ENCODE data around the gene MZB1.
"Not testable (repeated sequence)": the region's sequence is repeated elsewhere in the genome, so short reads cannot be mapped to it uniquely, and the experiment has no call there.

MZB1 gene

DNA sequence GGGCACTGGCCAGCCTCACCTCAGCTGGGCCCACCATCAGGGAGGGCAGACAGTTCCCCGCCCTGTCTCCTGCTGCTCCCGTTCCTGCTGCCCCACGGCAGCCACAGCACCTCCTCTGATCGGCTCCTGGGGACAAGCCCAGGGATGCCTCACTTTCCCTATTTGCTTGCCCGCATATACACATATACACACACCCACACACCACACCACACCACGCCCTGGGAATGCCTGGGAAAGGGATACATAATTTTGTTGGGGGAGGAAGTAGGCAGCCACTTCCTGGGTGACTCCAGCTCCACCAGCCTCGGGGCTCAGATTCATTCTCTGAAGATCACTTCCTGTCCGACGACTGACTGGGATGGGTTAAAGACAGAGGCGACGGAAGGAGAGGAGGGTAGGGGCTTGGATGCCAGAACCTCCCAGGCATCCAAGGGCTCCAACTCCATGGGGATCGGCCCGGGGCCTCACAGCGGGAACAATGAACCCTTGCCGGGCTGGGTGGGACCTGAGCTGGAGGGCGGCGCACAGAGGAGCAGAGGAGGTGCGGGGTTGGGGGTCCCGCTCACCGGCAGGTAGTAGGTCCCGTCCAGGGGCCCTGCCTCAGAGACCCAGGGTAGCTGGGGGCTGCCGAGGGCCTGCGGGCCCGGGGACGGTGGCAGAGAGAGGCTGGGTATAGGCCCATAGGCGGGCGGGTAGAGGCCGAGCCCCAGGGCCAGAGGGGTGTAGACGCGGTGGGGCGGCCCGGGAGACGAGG is 2.0 kb upstream of the MZB1 start:
- no peak for DNase-seq (ENCODE audit: low read depth)

DNA sequence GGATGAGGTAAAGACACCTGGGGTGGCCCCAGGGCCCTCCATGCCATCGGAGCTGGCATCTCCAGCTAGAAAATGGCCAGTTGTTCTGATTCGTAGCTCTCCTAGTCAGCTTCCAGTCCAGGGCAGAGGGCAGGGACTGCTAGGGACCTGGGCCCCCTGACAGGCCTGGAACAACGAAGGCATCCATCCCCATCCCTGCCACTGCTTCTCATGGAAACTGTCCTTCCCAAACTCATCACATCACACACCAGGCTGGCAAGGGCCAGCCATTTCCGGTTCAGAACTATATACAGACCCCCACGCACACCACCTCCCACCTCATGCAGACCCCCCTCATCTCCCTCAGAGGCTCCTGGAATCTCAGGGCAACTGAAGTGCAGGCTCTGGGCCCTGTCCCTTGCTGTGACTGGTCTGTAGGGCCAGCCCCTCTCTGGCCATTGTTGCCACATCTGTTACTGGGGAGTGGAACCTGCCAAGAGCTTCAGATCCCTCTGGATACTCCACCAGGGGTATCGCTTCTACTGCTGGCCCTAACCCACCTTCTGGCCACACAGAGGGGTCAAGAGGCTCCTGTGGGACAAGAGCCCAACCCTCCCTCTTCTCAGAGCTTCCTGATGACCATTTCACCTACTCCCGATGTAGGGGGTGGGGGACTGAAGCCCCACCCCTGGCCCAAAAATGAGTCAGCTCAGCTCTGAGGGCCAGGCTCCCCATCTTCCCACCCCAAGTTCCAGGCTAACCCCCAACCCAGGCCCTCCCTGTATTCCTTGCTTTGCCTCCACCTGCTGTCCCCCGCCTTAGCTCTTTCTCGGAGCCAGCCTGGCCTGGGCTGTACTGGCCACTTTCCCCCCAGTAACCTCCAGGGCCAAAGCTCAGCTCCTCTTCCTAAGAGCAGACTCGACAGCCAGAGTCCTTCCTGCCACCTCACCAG is 1.2 kb upstream of the MZB1 start:
- DNase-seq (ENCODE audit: low read depth): no peak

DNA sequence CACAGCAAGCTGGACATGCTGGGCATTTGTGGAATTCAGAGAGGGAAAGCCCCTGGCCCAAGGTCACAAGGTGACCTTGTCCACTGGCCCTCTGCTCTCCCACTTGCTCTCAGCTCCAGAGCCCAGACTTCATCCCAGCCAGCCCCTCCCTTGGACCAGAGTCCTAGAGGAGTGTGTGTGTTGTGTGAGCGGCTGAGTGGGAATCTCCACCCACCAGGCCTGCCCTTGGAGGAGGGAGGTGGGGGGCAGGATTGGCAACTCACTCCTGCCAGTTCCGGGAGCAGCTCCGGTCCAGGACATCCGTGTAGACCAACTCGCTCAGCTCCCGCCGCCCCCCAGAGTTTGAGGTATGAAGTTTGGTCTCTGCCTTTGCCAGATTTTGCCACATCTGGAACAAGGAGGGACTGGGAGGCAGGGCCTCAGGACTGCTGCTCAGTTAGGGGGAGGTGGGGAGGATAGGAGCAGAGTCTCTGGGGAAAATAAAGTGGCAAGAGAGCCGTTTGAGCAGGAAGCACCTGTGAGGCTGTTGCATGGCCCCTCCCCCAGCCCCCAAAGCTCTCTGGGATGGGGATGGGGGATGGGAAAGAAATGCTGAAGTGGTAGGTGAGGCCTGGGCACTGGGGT is 1.4 kb downstream of the MZB1 start:
- no peak for DNase-seq (ENCODE audit: low read depth)

DNA sequence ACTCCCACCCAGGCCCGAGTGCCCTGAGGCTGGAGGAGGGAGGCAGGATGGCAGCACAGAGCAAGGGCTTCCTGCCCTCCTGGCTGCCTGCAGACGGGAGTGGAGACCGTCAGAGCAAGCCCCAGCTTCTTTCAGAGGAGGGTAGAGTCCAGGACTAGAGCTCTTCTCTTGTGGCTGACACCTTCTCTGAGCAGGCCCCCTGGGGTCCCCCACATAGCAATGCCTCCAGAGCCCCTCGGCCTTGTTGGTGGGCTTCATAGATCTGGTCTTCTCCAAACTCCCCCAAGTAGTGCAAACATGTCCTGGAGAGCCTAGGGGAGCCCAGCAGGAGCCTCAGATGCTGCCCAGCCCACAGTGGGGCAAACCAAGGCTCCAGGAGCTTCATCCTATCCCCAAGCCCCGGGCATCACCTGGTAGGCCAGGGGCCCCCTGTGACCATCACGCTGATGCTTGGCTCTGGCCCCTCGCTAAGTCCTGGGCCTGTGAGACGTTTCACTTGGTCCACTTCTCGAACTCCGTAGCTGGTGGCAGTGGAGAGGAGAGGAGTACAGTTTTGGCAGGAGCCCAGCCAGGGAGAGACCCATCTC is 2.0 kb downstream of the MZB1 start:
- DNase-seq (ENCODE audit: low read depth): no peak

DNA sequence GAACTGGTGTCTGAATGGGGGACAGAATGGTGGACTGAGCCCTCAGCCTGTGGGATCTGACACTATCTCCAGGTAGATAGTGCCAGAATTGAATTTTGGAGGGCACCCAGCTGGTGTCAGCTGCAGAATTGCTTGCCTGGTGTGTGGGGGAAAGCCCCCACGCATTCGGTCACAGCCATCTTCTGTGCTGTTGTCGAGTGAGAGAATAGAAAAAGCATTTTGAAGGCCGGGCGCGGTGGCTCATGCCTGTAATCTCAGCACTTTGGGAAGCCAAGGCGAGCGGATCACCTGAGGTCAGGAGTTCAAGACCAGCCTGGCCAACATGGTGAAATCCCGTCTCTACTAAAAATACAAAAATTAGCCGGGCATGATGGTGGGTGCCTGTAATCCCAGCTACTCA is 2.8 kb downstream of the MZB1 start:
- DNase-seq (ENCODE audit: low read depth): not testable (repeated sequence)

DNA sequence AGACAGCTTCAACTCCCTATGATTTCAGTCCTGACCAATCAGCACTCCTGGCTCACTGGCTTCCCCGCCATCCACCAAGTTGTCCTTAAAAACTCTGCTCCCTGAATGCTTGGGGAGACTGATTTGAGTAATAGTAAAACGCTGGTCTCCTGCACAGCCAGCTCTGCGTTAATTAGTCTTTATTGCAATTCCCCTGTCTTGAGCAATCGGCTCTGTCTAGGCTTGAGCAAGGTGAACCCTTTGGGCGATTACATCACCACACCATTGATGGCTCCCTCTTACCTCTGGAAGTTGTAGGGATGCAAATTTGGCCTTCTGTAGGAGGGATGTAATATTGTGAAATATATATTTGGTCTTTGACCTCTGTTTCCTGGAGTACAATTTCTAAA is 3.7 kb downstream of the MZB1 start:
- no peak for DNase-seq (ENCODE audit: low read depth)

DNA sequence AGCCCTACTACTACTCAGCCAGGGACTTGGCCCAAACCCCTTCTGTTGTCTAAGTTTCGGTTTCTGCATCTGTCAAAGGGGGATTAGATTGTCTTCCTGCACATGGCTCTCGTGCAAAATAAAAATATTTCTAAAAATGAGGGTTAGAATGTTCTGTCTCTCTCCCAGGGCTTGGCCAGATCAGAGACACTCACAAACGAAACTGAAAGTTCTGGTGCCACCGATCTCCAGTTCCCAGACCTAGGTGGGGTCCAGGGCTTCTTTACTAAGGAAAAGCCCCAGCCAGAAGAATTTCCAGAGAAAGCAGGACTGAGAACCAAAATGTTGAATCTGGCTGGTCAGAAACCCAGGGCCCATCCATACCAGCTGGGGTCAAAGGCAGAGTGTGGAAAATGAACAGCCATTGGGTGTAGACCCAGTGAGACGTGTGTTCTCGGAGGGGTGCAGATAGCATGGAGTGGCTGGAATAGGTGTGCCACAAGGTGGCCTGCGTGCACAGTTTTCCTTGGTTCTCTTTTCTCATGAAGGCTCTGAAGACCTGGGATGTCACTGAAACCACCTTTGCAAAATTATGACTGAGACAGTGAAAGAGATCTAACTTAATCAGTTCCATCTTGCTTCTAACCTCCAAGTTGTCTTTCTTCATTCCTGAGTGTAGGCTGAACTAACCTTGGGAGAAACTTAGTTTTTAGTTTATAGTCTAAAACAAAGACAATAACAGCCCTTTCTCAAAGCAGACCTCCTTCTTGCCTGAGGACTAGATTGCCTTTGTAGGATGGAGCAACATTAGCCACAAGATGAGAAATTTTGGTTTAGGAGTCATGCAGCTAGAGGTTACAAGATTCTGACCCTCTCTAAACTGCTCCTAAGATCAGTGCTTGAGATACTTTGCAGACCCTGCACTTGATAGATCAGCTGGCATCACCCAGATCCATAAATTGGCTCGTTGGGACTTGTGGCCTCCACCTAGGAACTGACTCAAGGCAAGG is 4.4 kb downstream of the MZB1 start:
- DNase-seq (ENCODE audit: low read depth): no peak

DNA sequence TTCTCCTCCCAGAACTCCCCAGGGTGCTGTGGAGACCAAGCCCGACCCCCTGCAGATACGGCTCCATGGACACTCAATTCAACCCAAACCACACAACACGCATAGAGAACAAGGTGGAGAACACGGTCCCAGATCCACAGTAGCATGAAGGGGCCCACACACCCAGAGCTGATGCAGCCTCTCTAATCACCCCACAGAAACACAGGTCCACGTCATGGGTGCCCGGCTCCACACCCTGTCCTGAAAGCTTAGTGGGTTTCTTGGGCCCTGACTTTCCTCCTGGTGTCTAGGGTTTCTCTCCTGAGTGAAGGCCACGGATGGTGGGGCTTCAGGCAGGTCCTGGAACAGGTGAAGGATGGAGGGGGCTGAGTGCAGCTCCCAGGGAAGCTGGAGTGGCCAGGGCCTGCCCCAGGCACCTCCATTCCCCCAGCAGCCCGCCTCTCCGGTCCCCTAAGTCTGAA is 5.1 kb downstream of the MZB1 start:
- DNase-seq (ENCODE audit: low read depth): no peak

DNA sequence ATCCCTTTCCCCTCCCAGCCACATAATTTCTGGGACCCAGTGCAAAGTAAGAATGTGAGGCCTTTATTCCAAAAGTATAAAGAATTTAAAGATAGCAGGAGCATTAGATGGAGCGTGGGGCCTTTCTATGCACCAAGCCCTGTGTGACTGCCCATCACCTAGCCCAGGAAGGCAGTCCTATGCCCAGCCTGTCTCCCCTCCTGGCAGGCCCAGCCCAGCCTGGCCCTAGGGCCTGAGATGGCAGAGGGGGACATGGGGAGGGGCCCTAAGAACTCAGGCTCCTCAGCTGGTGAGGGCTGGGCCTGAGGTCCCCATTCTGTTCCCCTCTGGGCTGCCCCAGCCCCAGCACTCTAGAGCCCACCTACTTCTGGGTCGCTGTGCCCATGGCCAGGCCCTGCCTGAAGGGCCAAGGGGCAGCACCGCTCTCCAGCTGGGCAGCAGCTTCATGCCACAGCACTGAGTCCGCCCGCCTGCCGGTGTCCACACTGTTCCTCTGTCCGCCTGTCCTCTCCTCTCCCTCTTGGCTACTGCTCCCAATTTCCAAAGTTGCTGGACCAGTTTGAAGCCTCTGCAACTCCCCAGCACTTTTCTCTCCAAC is 5.6 kb downstream of the MZB1 start:
- no peak for DNase-seq (ENCODE audit: low read depth)

DNA sequence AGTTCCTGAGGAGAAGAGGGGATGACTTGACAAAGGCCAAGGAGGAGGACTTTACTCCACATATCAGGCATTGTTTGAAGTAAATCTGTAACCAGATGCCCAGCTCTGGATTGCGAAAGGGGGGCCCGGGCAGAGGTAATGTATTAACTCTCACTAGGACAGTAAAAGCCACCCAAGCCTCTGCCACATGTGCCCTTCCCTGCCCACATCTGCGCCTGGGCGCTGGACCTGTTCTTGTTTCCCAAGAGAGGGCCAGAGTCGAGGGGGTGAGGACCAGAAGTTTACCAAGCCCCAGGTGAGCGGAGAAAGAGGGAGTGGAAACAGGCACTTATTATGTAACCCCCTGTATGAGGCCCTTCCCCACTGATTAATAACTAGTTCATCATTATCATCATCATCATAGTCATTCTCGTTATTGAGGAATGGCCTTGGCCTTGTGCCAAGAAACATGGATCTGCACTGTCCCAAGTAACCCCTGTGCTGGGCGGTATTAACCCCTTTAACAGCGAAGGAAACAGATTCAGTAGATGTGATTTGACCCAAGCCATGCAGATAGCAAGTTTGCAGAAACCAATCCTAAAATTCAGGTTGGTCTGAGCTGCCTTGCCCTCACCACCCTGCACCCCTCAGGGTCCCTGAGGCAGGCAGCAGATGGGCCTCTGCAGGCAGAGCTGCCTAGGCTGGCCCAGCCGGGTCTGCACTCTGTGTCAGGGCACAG is 6.3 kb downstream of the MZB1 start, which contains the start of gene SLC23A1:
TSS of gene SLC23A1 (minus strand) at position 23 of the 718 bp plus-strand sequence. CDS start 44 bp downstream, outside the sequence.
- DNase-seq (ENCODE audit: low read depth): no peak

DNA sequence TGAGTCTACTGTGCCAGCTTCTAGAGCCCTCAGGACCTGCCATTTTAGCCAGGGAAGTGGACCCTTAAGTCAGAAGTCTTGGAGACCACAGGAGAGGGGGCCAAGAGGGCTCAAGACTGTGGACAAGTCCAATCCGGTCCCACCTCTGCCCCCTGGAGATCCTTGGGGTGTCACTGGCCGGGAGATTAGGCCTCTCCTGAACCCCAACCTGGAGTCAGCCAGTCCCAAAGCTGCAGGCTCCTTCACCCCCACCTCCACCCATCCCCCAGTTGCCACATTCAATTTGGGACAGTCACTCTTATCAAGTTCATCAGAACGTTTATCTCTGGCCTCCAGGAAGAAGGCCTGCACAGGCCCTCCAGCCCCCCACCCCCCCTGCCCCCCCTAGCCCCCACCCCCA is 6.9 kb downstream of the MZB1 start:
- no peak for DNase-seq (ENCODE audit: low read depth)

DNA sequence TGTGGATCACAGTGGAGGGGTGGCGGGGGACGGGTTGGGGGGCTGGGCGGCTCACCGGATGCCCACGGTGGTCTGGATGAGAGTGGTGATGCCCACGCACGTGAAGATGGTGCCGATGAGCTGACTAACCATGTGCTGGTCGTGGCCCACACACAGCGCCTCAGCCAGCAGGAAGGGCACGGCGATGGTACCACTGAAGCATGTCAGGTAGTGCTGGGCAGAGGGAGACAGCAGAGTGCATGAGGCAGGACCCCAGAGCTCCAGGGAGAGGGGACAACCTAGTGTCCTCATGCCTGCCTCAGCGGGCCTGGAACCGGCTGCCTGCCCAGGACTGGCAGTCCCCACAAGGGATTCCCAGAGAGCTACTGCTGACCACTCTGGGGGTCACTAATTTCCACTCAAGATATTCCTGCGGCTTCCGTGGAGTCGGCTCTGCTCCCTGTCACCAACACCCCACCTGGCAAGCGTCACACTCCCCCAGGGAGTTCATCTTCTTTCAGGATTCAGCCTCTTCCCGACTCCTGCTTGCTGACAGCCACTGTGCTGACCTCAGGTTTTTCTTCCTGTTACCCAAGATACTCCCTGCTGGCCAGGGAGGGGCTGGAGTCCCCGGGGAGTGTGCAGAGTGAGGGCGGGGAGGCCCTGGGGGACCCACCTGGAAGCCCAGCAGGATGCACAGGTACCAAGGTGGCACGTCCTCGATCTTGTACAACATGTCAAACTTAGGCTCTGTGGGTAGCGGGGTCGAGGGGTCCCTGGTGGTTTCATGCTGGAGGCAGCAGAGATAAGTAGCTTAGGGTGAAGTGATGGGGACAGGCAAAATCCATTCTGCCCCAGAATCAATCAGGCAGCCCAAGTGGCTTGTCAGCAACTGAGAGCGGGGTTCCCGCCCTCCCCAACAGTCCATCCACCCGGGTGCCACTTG is 7.6 kb downstream of the MZB1 start:
- DNase-seq (ENCODE audit: low read depth): no peak

DNA sequence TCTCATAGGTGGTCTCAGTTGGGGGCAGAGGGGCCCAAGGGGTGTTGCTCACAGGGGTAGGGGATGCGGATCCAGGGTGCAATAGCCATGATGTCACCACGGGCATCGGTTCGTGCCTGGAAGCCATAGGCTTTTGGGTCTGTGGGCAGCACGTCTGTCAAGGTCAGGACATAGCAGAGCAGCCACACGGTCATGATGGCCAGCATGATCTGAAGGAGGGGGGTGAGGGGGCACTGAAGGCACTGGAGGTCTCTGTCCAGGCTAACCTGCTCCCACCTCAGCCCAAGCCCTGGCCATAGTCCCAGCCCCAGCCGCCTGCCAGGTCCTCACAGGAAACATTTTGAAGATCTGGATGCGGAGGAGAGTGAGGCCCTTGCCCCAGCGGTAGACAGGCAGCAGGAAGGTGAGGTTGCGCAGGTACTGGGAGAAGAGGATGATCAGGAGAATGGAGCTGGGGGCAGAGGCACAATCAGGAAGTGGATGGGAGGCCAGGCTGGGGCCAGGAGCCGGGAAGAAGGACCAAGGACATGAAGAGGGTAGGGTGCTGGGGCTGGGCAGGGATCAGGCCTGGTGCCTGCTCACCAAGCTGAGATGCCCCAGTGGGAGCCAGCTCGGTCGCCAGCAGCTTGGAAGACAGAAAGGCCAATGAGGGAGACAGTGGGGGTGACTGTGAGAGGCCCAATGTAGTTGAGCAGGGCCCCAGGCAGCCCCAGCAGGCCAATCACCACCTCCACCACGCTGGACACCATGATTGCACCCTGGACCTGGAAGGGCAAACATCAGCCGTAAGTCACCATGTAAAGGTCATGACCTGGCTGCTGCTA is 9.9 kb downstream of the MZB1 start:
- DNase-seq (ENCODE audit: low read depth): no peak

DNA sequence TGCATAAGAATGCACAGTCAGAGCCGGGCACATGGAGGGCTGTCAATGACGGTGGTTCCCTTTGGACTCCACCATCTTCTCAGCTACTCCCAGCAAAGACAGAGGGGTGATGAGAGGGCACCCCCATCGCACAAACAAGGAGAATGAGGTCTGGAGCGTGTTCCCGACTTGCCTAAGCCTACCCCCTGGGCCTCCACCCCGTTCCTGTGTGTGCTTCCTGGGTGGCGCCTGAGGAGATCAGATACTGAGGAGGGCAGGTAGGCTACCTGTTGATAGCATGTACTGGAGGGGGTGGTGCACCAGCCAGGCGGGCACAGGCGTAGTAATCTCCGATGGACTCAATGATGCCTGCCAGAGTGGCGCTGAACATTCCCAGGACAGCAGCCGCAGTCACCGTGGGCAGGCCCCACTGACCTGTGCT is 10.8 kb downstream of the MZB1 start:
- DNase-seq (ENCODE audit: low read depth): no peak

DNA sequence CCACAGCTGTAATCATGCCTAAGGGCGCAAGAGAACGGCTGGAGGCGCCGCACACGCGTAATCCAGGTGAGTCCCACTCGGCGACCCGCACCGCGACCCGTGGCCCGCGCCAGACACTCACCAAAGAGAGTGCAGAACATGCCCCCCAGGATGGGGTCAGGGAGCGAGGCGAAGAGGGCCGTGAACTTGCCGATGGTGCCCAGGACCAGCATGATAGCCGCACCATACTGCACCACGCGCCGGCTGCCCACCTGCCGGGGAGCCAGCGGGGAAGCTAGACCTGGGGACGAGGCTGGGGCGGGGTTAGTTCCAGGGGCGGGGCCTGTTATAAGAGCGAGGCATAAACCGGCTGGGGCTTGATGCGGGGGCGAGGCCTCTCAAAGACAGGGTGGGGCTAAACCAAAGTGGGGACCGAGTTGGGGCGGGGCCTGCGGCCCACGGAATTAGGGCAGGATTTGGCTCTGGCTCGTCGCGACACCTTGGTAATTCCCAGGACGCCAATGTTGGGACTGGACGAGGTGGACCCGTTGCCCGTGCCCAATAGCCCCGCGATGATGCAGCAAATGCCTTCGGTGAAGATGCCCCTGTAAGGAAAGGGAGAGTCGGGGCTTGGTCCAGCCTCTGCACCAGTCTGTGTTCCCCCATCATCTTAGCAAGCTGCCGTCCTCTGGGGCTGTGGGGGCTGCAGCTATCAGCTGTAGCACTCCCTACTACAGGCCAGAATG is 11.4 kb downstream of the MZB1 start:
- DNase-seq (ENCODE audit: low read depth): no peak

DNA sequence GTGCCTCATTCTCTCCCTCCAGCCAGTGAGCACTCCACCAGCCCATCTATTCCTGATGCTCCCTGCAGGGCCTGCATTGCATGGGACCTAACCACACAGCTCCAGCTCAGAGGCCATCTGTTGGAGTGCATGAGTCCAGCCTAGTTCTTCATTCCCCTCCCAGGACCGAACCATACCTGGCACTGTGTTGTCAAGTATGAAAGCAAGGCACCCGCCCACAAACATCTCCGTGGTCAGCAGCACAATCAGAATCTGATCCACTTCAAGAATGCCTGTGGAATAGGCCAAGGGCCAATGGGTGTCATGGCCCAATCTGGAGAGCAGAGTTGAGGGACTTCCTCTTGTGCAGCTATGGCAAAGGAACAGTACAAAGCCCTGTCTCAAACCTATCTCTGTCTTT is 12.5 kb downstream of the MZB1 start:
- DNase-seq (ENCODE audit: low read depth): no peak

DNA sequence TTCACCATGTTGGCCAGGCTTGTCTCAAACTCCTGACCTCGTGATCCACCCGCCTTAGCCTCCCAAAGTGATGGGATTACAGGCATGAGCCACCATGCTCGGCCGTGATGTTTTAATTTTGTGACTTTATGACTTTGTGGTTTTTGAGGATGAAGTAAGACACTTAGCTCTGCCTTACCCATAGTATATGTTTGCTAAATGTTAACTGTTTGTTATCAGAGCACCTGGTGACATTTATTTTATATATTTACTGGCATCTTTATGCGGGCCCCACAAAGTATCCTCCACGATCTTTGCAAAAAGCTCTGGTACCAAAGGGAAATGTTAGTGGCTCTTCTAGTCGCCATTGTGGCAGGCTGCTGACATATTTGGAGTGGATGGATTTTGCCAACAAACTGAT is 13.3 kb downstream of the MZB1 start:
- DNase-seq (ENCODE audit: low read depth): no peak
